OCI-LY3 (cell line): Measurements from ENCODE around the gene DYNLRB1.

ENCODE experiments used
- H2AFZ ChIP-seq: fragments of 200-600, 300-600 bp; shearing (Covaris generic); 2 replicates; pipeline ENCODE4 v1.6.0; 2014; ENCODE audit warnings: antibody characterized with exemption, low read depth, low read length
- H3K27ac ChIP-seq: fragments of 200-600, 300-600 bp; sonication (generic); 2 replicates; pipeline ENCODE4 v1.5.1; 2014; ENCODE audit warnings: mild to moderate bottlenecking, low read length, moderate library complexity, mixed read lengths
- H3K27me3 ChIP-seq: fragments of 200-600, 300-600 bp; sonication (generic); 2 replicates; pipeline ENCODE4 v1.6.1; 2014; ENCODE audit warnings: low read depth, low read length, mixed read lengths
- H3K36me3 ChIP-seq: fragments of 200-600, 300-600 bp; sonication (generic); replicated peaks from 2 replicates; pipeline ENCODE3; 2014; ENCODE audit warnings: low read depth, low read length, mixed read lengths
- H3K4me1 ChIP-seq: fragments of 300-600, 200-600 bp; sonication (generic); 2 replicates; pipeline ENCODE4 v1.6.1; 2014; ENCODE audit warnings: low read length, mixed read lengths
- H3K4me2 ChIP-seq: fragments of 200-600, 300-600 bp; sonication (generic); 2 replicates; pipeline ENCODE4 v1.6.1; 2014; ENCODE audit warnings: low read length, mixed read lengths
- H3K4me3 ChIP-seq: fragments of 300-600, 200-600 bp; sonication (generic); 2 replicates; pipeline ENCODE4 v1.5.1; 2014; ENCODE audit warnings: antibody characterized with exemption, mild to moderate bottlenecking, low read length, moderate library complexity
- H3K79me2 ChIP-seq: fragments of 300-600, 200-600 bp; shearing (Covaris generic); 2 replicates; pipeline ENCODE4 v1.6.1; 2014; ENCODE audit warnings: mild to moderate bottlenecking, low read length, mixed read lengths
- H3K9ac ChIP-seq: fragments of 300-600, 200-600 bp; shearing (Covaris generic); 2 replicates; pipeline ENCODE4 v1.6.0; 2014; ENCODE audit warnings: mild to moderate bottlenecking, low read length, moderate library complexity
- H3K9me3 ChIP-seq: fragments of 200-600, 300-600 bp; shearing (Covaris generic); 2 replicates; pipeline ENCODE4 v1.6.1; 2014; ENCODE audit warnings: low read length, mixed read lengths; ENCODE audit not compliant: insufficient read depth
- H4K20me1 ChIP-seq: fragments of 200-600, 300-600 bp; sonication (generic); 2 replicates; pipeline ENCODE4 v1.6.1; 2016; ENCODE audit warnings: low read length, mixed read lengths; ENCODE audit not compliant: insufficient read depth
- EZH2phosphoT487 ChIP-seq: fragments of 200-600 bp; shearing (Covaris generic); IDR thresholded peaks from 2 replicates; pipeline ENCODE4 v1.6.1; 2018; ENCODE audit warnings: antibody characterized with exemption, mixed run types, low read depth
- TF ChIP-seq, protein P1 (sequence below): fragments of 200-600, 300-600 bp; sonication (generic); IDR thresholded peaks from 2 replicates; pipeline ENCODE4 v1.5.1; 2014; ENCODE audit warnings: antibody characterized with exemption, low read length, low read depth

Gene DYNLRB1

DNA sequence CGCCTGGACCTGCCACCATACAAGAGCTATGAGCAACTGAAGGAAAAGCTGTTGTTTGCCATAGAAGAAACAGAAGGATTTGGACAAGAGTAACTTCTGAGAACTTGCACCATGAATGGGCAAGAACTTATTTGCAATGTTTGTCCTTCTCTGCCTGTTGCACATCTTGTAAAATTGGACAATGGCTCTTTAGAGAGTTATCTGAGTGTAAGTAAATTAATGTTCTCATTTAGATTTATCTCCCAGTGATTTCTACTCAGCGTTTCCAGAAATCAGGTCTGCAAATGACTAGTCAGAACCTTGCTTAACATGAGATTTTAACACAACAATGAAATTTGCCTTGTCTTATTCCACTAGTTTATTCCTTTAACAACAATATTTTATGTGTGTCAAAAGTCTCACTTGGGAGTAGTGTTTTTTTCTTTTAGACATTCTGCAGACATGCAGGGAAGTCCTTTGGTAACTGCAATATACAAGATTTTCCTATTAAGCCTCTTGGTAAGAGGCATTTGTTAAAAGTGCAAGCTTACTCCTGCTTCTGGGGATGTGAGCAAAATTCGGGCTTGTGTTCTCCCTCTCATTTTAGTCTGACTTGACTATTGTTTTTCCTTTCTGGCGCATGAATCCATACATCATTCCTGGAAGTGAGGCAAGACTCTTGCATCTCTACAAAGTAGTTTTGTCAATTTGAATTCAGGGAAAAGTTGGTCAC lies 8.4 kb upstream of the DYNLRB1 start:
- Histone ChIP-seq H3K36me3 (peaks cover 14% of the 10 kb centered on the region), H2AFZ (no peak overlapping the region), H3K79me2 (no peaks in the 10 kb centered on the region), H3K4me2 (no peak overlapping the region), H3K9me3 (no peaks in the 10 kb centered on the region), H3K27me3 (no peaks in the 10 kb centered on the region), H3K9ac (no peak overlapping the region), H3K27ac (no peak overlapping the region), H3K4me1 (no peaks in the 10 kb centered on the region), H3K4me3 (no peak overlapping the region), H4K20me1 (no peaks in the 10 kb centered on the region)
- TF ChIP-seq, protein P1, sequence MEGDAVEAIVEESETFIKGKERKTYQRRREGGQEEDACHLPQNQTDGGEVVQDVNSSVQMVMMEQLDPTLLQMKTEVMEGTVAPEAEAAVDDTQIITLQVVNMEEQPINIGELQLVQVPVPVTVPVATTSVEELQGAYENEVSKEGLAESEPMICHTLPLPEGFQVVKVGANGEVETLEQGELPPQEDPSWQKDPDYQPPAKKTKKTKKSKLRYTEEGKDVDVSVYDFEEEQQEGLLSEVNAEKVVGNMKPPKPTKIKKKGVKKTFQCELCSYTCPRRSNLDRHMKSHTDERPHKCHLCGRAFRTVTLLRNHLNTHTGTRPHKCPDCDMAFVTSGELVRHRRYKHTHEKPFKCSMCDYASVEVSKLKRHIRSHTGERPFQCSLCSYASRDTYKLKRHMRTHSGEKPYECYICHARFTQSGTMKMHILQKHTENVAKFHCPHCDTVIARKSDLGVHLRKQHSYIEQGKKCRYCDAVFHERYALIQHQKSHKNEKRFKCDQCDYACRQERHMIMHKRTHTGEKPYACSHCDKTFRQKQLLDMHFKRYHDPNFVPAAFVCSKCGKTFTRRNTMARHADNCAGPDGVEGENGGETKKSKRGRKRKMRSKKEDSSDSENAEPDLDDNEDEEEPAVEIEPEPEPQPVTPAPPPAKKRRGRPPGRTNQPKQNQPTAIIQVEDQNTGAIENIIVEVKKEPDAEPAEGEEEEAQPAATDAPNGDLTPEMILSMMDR: no peak
- no peak for TF ChIP-seq EZH2phosphoT487

DNA sequence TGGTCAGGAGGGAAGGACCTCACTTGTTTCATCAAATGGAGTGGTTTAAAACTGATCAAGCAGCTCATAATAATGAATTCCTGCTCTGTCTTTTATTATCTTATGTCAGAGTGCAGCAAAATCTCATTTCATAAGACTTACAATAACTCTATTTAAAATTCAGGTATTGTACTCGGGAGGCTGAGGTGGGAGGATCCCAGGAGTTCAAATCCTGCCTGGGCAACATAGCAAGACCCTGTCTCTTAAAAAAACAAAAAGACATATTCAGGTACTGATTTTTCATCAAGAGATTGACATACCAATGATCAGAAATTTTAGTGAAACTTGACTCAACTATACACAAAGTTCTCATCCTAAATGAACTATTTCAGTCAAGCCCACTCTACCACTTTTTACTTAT lies 5.6 kb upstream of the DYNLRB1 start:
- Histone ChIP-seq H3K79me2 (no peaks in the 10 kb centered on the region), H3K27ac (no peak overlapping the region), H3K4me3 (no peak overlapping the region), H3K36me3 (peaks cover 14% of the 10 kb centered on the region), H3K4me1 (peaks cover 7% of the 10 kb centered on the region), H3K27me3 (no peaks in the 10 kb centered on the region), H3K9ac (no peak overlapping the region), H3K4me2 (no peak overlapping the region), H4K20me1 (no peaks in the 10 kb centered on the region), H3K9me3 (no peaks in the 10 kb centered on the region), H2AFZ (no peak overlapping the region)
- TF ChIP-seq, protein P1: no peak
- TF ChIP-seq EZH2phosphoT487: no peak

DNA sequence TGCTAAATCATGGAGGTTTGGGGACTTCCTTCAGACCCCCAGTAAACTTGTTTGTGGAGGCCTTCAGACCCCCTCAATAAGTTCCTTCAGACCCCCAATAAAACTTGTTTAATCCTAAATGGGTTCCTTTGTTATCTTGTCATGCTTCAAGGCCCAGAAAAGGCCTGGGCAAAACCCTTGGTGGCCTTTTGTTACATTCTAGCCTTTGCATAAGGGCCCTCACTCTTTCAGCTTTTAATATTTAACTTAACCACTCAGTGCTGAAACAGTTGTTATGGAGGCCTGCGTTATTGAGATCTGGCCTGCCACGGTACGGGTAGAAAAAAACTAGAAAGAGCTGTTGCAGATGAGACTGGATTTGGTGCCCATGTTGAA lies 4.3 kb upstream of the DYNLRB1 start:
- peaks cover 14% of the 10 kb centered on the region for H3K36me3 ChIP-seq
- H3K4me2 ChIP-seq: no peak overlapping the region
- no peaks in the 10 kb centered on the region for H3K27me3 ChIP-seq
- no peaks in the 10 kb centered on the region for H4K20me1 ChIP-seq
- TF ChIP-seq, protein P1: no peak
- no peak for TF ChIP-seq EZH2phosphoT487
- H2AFZ ChIP-seq: no peak overlapping the region
- no peak overlapping the region for H3K9ac ChIP-seq
- H3K4me1 ChIP-seq: peaks cover 7% of the 10 kb centered on the region
- H3K4me3 ChIP-seq: no peak overlapping the region
- peaks cover 6% of the 10 kb centered on the region for H3K79me2 ChIP-seq
- H3K27ac ChIP-seq: no peak overlapping the region
- no peaks in the 10 kb centered on the region for H3K9me3 ChIP-seq

DNA sequence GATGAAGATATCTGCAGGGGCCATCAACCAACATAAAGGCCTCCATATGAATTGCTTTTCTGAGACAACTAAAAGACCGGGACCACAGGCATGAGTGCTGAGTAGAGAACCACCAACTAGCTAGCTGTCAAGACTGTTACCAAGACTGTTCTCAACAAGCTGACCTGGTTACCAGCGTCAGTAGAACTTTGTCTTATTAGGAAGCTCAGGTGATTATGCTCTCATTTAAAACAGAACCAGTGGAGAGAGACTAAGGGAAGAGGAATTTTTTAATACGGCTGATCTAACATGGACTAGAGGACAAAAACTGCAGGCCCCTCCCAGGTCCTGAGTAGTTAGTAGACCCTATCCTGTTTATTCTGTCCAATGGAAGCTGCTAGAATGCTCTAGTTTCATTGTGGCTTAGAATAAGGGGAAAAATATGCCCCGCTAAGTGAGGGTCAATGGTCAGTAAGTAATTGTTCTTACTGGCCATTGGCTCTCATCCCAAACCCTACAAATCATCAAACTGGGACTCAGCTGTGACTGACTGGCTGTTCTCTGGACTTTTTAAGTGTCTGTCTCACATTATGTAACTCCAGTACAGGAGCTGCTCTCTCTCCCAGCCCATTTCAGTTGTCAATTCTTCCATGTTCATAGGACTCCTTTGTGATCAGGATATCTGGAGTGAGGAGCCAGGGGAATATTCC lies 3.8 kb upstream of the DYNLRB1 start:
- TF ChIP-seq, protein P1: no peak
- no peak for TF ChIP-seq EZH2phosphoT487
- H3K27ac ChIP-seq: no peak overlapping the region

More for the DNA sequence above, 3.8 kb upstream of the DYNLRB1 start:
- H3K4me3 ChIP-seq: no peak overlapping the region
- no peak overlapping the region for H3K4me2 ChIP-seq
- no peaks in the 10 kb centered on the region for H4K20me1 ChIP-seq
- H3K79me2 ChIP-seq: peaks cover 11% of the 10 kb centered on the region
- H2AFZ ChIP-seq: no peak overlapping the region
- peaks cover 11% of the 10 kb centered on the region for H3K4me1 ChIP-seq
- peaks cover 14% of the 10 kb centered on the region for H3K36me3 ChIP-seq
- H3K9ac ChIP-seq: no peak overlapping the region
- H3K9me3 ChIP-seq: no peaks in the 10 kb centered on the region
- H3K27me3 ChIP-seq: no peaks in the 10 kb centered on the region
